Muscle layer of colon (tissue), 2 donors: ENCODE measurements around the gene SLC18A2.

ENCODE experiments used
- H3K27ac ChIP-seq: one replicate; pipeline ENCODE4 v1.7.0; 2013; ENCODE audit warnings: low read depth, mild to moderate bottlenecking, low read length, moderate library complexity
- H3K27me3 ChIP-seq, 2 donors: one replicate each; pipeline ENCODE4 v1.7.0; 2013; ENCODE audit warnings: low read length in 2 of 2, mild to moderate bottlenecking in 2 of 2; ENCODE audit not compliant: insufficient read depth in 2 of 2, control insufficient read depth in 1 of 2
- H3K36me3 ChIP-seq: one replicate; pipeline ENCODE4 v1.7.0; 2013; ENCODE audit warnings: mild to moderate bottlenecking, low read length; ENCODE audit not compliant: insufficient read depth
- H3K4me1 ChIP-seq: one replicate; pipeline ENCODE4 v1.7.0; 2013; ENCODE audit warnings: mild to moderate bottlenecking, low read length; ENCODE audit not compliant: insufficient read depth
- H3K4me3 ChIP-seq, 2 donors: one replicate each; pipeline ENCODE4 v1.7.0; 2013; ENCODE audit warnings: low read length in 2 of 2, low read depth in 1 of 2, mild to moderate bottlenecking in 1 of 2, moderate library complexity in 1 of 2
- H3K9ac ChIP-seq: one replicate; pipeline ENCODE4 v1.7.0; 2013; ENCODE audit warnings: low read length
- H3K9me3 ChIP-seq: one replicate; pipeline ENCODE4 v1.7.0; 2013; ENCODE audit warnings: mild to moderate bottlenecking, low read length
- donor health status: abdominal sarcoma.
- donor health status: Adenocarcinoma of cecum.

SLC18A2 gene

GRCh38 chr10:117240621-117241529 lies at the start of gene SLC18A2:
Gene SLC18A2 (plus strand): TSS chr10:117241114. CDS start chr10:117241694, 580 bp downstream.
- Histone ChIP-seq H3K9me3 (no peaks in the 10 kb centered on the region), H3K4me3 (no peak within 1 kb of the TSS), H3K4me1 (no peaks in the 10 kb centered on the region), H3K27ac (no peak within 1 kb of the TSS), H3K36me3 (no peaks in the 10 kb centered on the region), H3K9ac (no peak within 1 kb of the TSS), H3K27me3 (peaks cover 0 to 24% of the 10 kb centered on the region in 2 donors)

GRCh38 chr10:117197189-117197588 lies 43.7 kb upstream of the SLC18A2 start, which contains the start of gene KCNK18:
Gene KCNK18 (plus strand): TSS chr10:117197489. CDS start chr10:117197489, 0 bp downstream.
- Histone ChIP-seq H3K9ac (no peak within 1 kb of the TSS), H3K27ac (no peak within 1 kb of the TSS), H3K4me3 (no peak within 1 kb of the TSS), H3K27me3 (no peaks in the 10 kb centered on the region), H3K4me1 (no peaks in the 10 kb centered on the region), H3K36me3 (no peaks in the 10 kb centered on the region), H3K9me3 (no peaks in the 10 kb centered on the region)

- H3K9me3 ChIP-seq = no peaks in the 10 kb centered on the region
- H3K9ac ChIP-seq = no peak overlapping the region
- H3K4me1 ChIP-seq = no peaks in the 10 kb centered on the region
- no peaks in the 10 kb centered on the region for H3K36me3 ChIP-seq
- H3K27me3 ChIP-seq = no peaks in the 10 kb centered on the region
- no peak overlapping the region for H3K27ac ChIP-seq
- H3K4me3 ChIP-seq = no peak overlapping the region
Measured at GRCh38 chr10:117198088-117198487, 42.8 kb upstream of the SLC18A2 start.

GRCh38 chr10:117201826-117202225 lies 39.1 kb upstream of the SLC18A2 start:
- H3K36me3 ChIP-seq = no peaks in the 10 kb centered on the region

GRCh38 chr10:117204316-117204715 lies 36.6 kb upstream of the SLC18A2 start:
- H3K9me3 ChIP-seq = no peaks in the 10 kb centered on the region
- H3K36me3 ChIP-seq = no peaks in the 10 kb centered on the region
- no peak overlapping the region for H3K4me3 ChIP-seq
- H3K27ac ChIP-seq = no peak overlapping the region
- H3K4me1 ChIP-seq = no peaks in the 10 kb centered on the region
- H3K27me3 ChIP-seq = no peaks in the 10 kb centered on the region
- H3K9ac ChIP-seq = no peak overlapping the region

More at GRCh38 chr10:117201826-117202225, 39.1 kb upstream of the SLC18A2 start:
- Histone ChIP-seq H3K9me3 (no peaks in the 10 kb centered on the region), H3K4me3 (no peak overlapping the region), H3K9ac (no peak overlapping the region), H3K4me1 (no peaks in the 10 kb centered on the region), H3K27ac (no peak overlapping the region), H3K27me3 (no peaks in the 10 kb centered on the region)

GRCh38 chr10:117212176-117212575 lies 28.7 kb upstream of the SLC18A2 start:
- Histone ChIP-seq H3K4me3 (no peak overlapping the region), H3K36me3 (no peaks in the 10 kb centered on the region), H3K9me3 (peaks cover 3% of the 10 kb centered on the region), H3K27me3 (peaks cover 8 to 19% of the 10 kb centered on the region in 2 donors), H3K27ac (no peak overlapping the region), H3K4me1 (peaks cover 5% of the 10 kb centered on the region), H3K9ac (no peak overlapping the region)

- Histone ChIP-seq H3K27ac (no peak overlapping the region), H3K27me3 (peaks cover 14 to 21% of the 10 kb centered on the region in 2 donors), H3K4me3 (no peak overlapping the region), H3K9ac (no peak overlapping the region), H3K9me3 (peaks cover 3% of the 10 kb centered on the region), H3K4me1 (peaks cover 5% of the 10 kb centered on the region), H3K36me3 (no peaks in the 10 kb centered on the region)
Measured at GRCh38 chr10:117214401-117214800, 26.5 kb upstream of the SLC18A2 start.

GRCh38 chr10:117215079-117215478 lies 25.8 kb upstream of the SLC18A2 start:
- H3K27ac ChIP-seq = no peak overlapping the region
- H3K27me3 ChIP-seq = peaks cover 14 to 21% of the 10 kb centered on the region in 2 donors
- peaks cover 5% of the 10 kb centered on the region for H3K4me1 ChIP-seq
- peaks cover 3% of the 10 kb centered on the region for H3K9me3 ChIP-seq
- H3K9ac ChIP-seq = no peak overlapping the region
- H3K36me3 ChIP-seq = no peaks in the 10 kb centered on the region
- H3K4me3 ChIP-seq = no peak overlapping the region

GRCh38 chr10:117216028-117216427 lies 24.9 kb upstream of the SLC18A2 start:
- H3K27ac ChIP-seq = no peak overlapping the region
- peaks cover 3% of the 10 kb centered on the region for H3K9me3 ChIP-seq
- no peaks in the 10 kb centered on the region for H3K36me3 ChIP-seq
- peaks cover 14 to 21% of the 10 kb centered on the region in 2 donors for H3K27me3 ChIP-seq
- peaks cover 5% of the 10 kb centered on the region for H3K4me1 ChIP-seq
- no peak overlapping the region for H3K9ac ChIP-seq
- peak overlapping the region in 1 of 2 donors; percentile 60 for H3K4me3 ChIP-seq

GRCh38 chr10:117216611-117217195 lies 24.2 kb upstream of the SLC18A2 start:
- H3K4me3 ChIP-seq = peak overlapping the region; percentile 60 to 75
- peaks cover 3% of the 10 kb centered on the region for H3K9me3 ChIP-seq
- H3K27ac ChIP-seq = no peak overlapping the region
- peaks cover 5% of the 10 kb centered on the region for H3K4me1 ChIP-seq
- no peak overlapping the region for H3K9ac ChIP-seq
- no peaks in the 10 kb centered on the region for H3K36me3 ChIP-seq
- peaks cover 14 to 21% of the 10 kb centered on the region in 2 donors for H3K27me3 ChIP-seq

GRCh38 chr10:117217196-117217761 lies 23.6 kb upstream of the SLC18A2 start:
- peak overlapping the region; percentile 60 to 75 for H3K4me3 ChIP-seq
- no peak overlapping the region for H3K27ac ChIP-seq
- H3K27me3 ChIP-seq = peaks cover 14 to 21% of the 10 kb centered on the region in 2 donors
- peaks cover 5% of the 10 kb centered on the region for H3K4me1 ChIP-seq
- no peaks in the 10 kb centered on the region for H3K36me3 ChIP-seq
- H3K9me3 ChIP-seq = peaks cover 3% of the 10 kb centered on the region
- H3K9ac ChIP-seq = no peak overlapping the region
